ENCODE data around the gene FAP. TPM values are rescaled to one million over a fixed set of nuclear protein-coding genes. Genes with fewer than 3 reads are reported as not detected.

Gene FAP
- total and polyA plus RNA-seq, 7 experiments from 2014 or later: not detected

DNA sequence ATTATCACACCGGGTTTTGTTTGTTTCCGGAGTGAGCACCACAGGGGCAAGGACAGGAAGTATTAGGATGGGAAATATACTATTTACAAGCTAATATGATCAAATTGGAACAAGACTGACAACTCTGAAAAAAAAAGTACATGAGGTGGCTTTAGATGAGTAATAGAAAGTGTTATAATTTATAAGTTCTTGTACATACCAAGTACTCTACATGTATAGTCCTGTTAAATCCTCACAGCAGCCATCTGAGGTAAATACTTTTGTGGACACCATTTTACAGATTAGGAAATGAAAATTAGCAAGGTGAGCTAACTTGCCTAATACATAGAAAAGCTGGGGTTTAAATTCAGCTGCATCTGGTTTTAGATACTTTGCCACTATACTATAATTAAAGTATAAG lies 11.2 kb downstream of the FAP start:
- Mint-ChIP-seq H3K27ac (no peak overlapping the region), H3K36me3 (no peaks in the 10 kb centered on the region), H3K4me1 (no peaks in the 10 kb centered on the region), H3K4me3 (no peak overlapping the region), H3K27me3 (peaks cover 4 to 30% (median 20%) of the 10 kb centered on the region in 5 donors), H3K9me3 (peaks cover 0 to 3% (median 0%) of the 10 kb centered on the region in 11 donors)
- H3K4me1 ChIP-seq (ENCODE audit: control insufficient read depth in 2 of 2, insufficient read depth in 2 of 2, low read length in 2 of 2): no peaks in the 10 kb centered on the region
- ATAC-seq (no peak), DNase-seq (no peak)
- H3K27me3 ChIP-seq (ENCODE audit: control insufficient read depth in 2 of 2, insufficient read depth in 2 of 2, low read length in 2 of 2): no peaks in the 10 kb centered on the region
- CTCF ChIA-PET: no interaction called here
- no peaks in the 10 kb centered on the region for H3K36me3 ChIP-seq (ENCODE audit: control insufficient read depth in 2 of 3, insufficient read depth in 3 of 3, low read length in 3 of 3)
- H3K27ac ChIP-seq (ENCODE audit: low read depth, low read length): no peak overlapping the region
- POLR2A ChIA-PET: no interaction called here
- H3K9me3 ChIP-seq (ENCODE audit: control insufficient read depth in 2 of 3, low read length in 3 of 3): no peaks in the 10 kb centered on the region
- H3K4me3 ChIP-seq (ENCODE audit: low read length): no peak overlapping the region
- intact Hi-C loops (cut with micrococcal nuclease): no loop called here

DNA sequence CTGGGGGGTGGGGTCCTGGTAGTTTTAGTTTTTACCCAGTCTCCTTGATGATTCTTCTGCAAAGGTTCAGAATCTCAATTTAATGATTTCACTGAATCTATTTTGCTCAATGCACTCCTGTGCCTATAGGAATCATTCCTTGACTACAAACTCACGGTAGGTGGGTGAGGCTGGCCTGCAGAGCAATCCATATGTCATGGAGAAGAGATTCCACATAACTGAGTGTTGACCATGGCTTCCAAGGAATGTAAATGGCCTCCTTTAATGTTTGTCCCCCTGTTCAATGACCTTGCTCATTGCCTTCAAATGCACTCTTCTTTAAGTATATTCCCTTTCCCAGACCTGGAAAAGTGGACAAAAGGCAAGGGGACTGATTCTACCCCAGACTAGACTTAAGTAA lies 12.5 kb downstream of the FAP start:
- no peaks in the 10 kb centered on the region for H3K27me3 ChIP-seq (ENCODE audit: control insufficient read depth in 2 of 2, insufficient read depth in 2 of 2, low read length in 2 of 2)
- Mint-ChIP-seq H3K27me3 (peaks cover 7 to 34% (median 15%) of the 10 kb centered on the region in 5 donors), H3K36me3 (no peaks in the 10 kb centered on the region), H3K4me1 (no peaks in the 10 kb centered on the region), H3K27ac (no peak overlapping the region), H3K4me3 (no peak overlapping the region), H3K9me3 (peaks cover 0 to 2% (median 0%) of the 10 kb centered on the region in 11 donors)
- no peak overlapping the region for H3K4me3 ChIP-seq (ENCODE audit: low read length)
- no peaks in the 10 kb centered on the region for H3K9me3 ChIP-seq (ENCODE audit: control insufficient read depth in 2 of 3, low read length in 3 of 3)
- CTCF ChIA-PET: no interaction called here
- H3K27ac ChIP-seq (ENCODE audit: low read depth, low read length): no peak overlapping the region
- intact Hi-C loops (cut with micrococcal nuclease): no loop called here
- DNase-seq (no peak), ATAC-seq (no peak)
- POLR2A ChIA-PET: no interaction called here
- no peaks in the 10 kb centered on the region for H3K4me1 ChIP-seq (ENCODE audit: control insufficient read depth in 2 of 2, insufficient read depth in 2 of 2, low read length in 2 of 2)
- no peaks in the 10 kb centered on the region for H3K36me3 ChIP-seq (ENCODE audit: control insufficient read depth in 2 of 3, insufficient read depth in 3 of 3, low read length in 3 of 3)

DNA sequence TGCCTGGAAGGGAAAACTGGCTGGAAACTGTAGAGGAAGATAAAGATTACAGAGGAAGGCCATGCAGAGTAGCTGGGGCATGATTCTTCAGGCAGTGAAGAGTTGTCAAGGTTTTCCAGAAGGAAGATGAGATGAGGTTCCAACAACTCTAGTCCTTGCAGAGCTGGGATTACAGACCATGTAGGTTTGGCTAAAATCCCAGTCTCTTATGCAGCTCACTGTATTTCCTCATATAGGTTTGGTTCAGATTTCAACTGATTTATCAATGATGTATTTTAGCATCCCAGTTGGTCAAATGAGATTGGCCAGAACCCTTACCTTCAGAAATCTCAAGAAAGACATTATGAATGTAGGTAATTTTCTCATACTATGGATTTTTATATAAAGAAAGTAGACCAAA lies 16.4 kb downstream of the FAP start:
- H3K4me1 Mint-ChIP-seq: no peaks in the 10 kb centered on the region
- Histone ChIP-seq H3K9me3 (ENCODE audit: control insufficient read depth in 2 of 3, low read length in 3 of 3) (no peaks in the 10 kb centered on the region), H3K4me3 (ENCODE audit: low read length) (no peak overlapping the region), H3K27ac (ENCODE audit: low read depth, low read length) (no peak overlapping the region), H3K36me3 (ENCODE audit: control insufficient read depth in 2 of 3, insufficient read depth in 3 of 3, low read length in 3 of 3) (no peaks in the 10 kb centered on the region), H3K4me1 (ENCODE audit: control insufficient read depth in 2 of 2, insufficient read depth in 2 of 2, low read length in 2 of 2) (no peaks in the 10 kb centered on the region), H3K27me3 (ENCODE audit: control insufficient read depth in 2 of 2, insufficient read depth in 2 of 2, low read length in 2 of 2) (no peaks in the 10 kb centered on the region)
- DNase-seq (no peak), ATAC-seq (no peak)
- intact Hi-C loops (cut with micrococcal nuclease): no loop called here
- no peaks in the 10 kb centered on the region for H3K36me3 Mint-ChIP-seq
- H3K27ac Mint-ChIP-seq: no peak overlapping the region
- no peaks in the 10 kb centered on the region for H3K9me3 Mint-ChIP-seq
- H3K27me3 Mint-ChIP-seq: peaks cover 10 to 48% (median 23%) of the 10 kb centered on the region in 5 donors
- ChIA-PET CTCF (interaction anchor here (1.0 kb wide), 1 partner anchor 107 kb away, joined by 3 read pairs; no protein-coding TSS in a partner anchor), POLR2A (no interaction called here)
- H3K4me3 Mint-ChIP-seq: no peak overlapping the region

DNA sequence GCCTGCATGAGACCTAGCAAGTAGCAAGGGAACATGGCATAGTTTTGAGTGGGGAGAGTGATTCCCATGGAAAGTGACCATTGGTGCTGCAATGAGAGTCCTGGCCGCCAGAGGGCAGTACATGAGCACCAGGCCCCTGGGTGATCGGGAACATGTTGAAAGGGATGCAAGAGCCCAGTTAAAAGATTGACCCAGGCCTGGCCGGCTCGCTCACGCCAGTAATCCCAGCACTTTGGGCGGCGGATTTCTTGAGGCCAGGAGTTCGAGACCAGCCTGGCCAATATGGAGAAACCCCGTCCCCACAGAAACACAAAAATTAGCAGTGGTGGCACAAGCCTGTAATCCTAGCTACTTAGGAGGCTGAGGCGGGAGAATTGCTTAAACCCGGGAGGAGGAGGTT lies 22.2 kb downstream of the FAP start:
- CTCF ChIA-PET: interaction anchor here (0.6 to 1.6 kb wide), 10 partner anchors 9 to 208 kb away, joined by 3 to 9 read pairs (median 4); no protein-coding TSS in a partner anchor
- Mint-ChIP-seq H3K27me3 (peaks cover 32 to 48% (median 39%) of the 10 kb centered on the region in 5 donors), H3K4me1 (peaks cover 0 to 5% (median 0%) of the 10 kb centered on the region in 7 donors), H3K9me3 (no peaks in the 10 kb centered on the region), H3K4me3 (no peak overlapping the region), H3K27ac (no peak overlapping the region), H3K36me3 (no peaks in the 10 kb centered on the region)
- intact Hi-C loops (cut with micrococcal nuclease): loop anchor here (1.0 to 2.0 kb wide), 4 partner anchors 77 to 634 kb away; no protein-coding TSS in a partner anchor
- Histone ChIP-seq H3K9me3 (ENCODE audit: control insufficient read depth in 2 of 3, low read length in 3 of 3) (no peaks in the 10 kb centered on the region), H3K4me3 (ENCODE audit: low read length) (no peak overlapping the region), H3K4me1 (ENCODE audit: control insufficient read depth in 2 of 2, insufficient read depth in 2 of 2, low read length in 2 of 2) (no peaks in the 10 kb centered on the region), H3K27ac (ENCODE audit: low read depth, low read length) (no peak overlapping the region), H3K27me3 (ENCODE audit: control insufficient read depth in 2 of 2, insufficient read depth in 2 of 2, low read length in 2 of 2) (no peaks in the 10 kb centered on the region), H3K36me3 (ENCODE audit: control insufficient read depth in 2 of 3, insufficient read depth in 3 of 3, low read length in 3 of 3) (no peaks in the 10 kb centered on the region)
- DNase-seq: peak in 8 of 9 donors; percentile 5 to 62 (median 28)
- peak; percentile 83 for ATAC-seq
- POLR2A ChIA-PET: no interaction called here

DNA sequence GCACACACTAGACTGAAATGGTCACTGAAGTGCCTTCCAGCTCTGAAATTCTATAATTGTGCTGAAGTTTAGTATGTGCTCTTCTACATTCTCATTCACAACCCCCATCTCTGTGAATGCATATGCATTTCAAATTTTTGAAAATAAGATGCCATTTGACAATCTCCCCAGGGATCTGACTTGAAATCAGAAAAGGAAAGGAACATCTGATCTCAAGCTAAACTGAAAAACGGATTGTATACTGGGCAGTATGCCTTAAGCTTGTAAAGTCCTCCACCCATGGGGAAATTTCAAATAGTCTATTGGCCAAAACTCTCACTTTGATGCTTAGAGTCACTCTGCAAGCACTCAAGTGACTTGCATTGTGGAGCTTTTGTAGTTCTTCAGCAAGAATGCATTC lies 22.9 kb downstream of the FAP start:
- intact Hi-C loops (cut with micrococcal nuclease): loop anchor here in 1 of 2 donors (2.0 kb wide), 1 partner anchor 634 kb away; no protein-coding TSS in a partner anchor
- ATAC-seq: no peak
- Mint-ChIP-seq H3K27me3 (peaks cover 32 to 48% (median 39%) of the 10 kb centered on the region in 5 donors), H3K4me3 (no peak overlapping the region), H3K36me3 (no peaks in the 10 kb centered on the region), H3K4me1 (peaks cover 0 to 5% (median 0%) of the 10 kb centered on the region in 7 donors), H3K9me3 (no peaks in the 10 kb centered on the region), H3K27ac (no peak overlapping the region)
- Histone ChIP-seq H3K4me1 (ENCODE audit: control insufficient read depth in 2 of 2, insufficient read depth in 2 of 2, low read length in 2 of 2) (no peaks in the 10 kb centered on the region), H3K27me3 (ENCODE audit: control insufficient read depth in 2 of 2, insufficient read depth in 2 of 2, low read length in 2 of 2) (no peaks in the 10 kb centered on the region), H3K4me3 (ENCODE audit: low read length) (no peak overlapping the region), H3K27ac (ENCODE audit: low read depth, low read length) (no peak overlapping the region), H3K36me3 (ENCODE audit: control insufficient read depth in 2 of 3, insufficient read depth in 3 of 3, low read length in 3 of 3) (no peaks in the 10 kb centered on the region), H3K9me3 (ENCODE audit: control insufficient read depth in 2 of 3, low read length in 3 of 3) (no peaks in the 10 kb centered on the region)
- CTCF ChIA-PET: interaction anchor here (0.8 to 1.6 kb wide), 4 partner anchors 9 to 114 kb away, joined by 4 to 9 read pairs (median 6); no protein-coding TSS in a partner anchor
- no peak for DNase-seq
- POLR2A ChIA-PET: no interaction called here

DNA sequence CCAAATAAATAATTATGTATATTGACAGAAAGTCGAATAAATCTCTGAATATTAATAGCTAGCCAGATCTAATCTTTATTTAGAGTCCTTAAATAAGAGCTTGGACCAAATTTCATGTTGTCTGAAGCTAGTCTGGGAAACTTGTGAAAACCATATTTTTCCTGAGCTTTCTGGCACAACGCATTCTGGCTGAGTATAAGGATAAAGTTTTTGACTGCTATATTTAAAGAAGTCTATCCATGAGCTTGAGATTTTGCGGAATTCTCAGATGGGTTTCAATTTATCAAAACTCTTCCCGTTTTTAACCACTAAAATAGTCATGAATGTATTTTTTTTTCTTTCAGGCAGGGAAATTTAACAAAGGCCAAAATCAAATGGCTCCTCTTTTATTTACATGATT lies 23.8 kb downstream of the FAP start:
- H3K4me3 ChIP-seq (ENCODE audit: low read length): no peak overlapping the region
- H3K36me3 ChIP-seq (ENCODE audit: control insufficient read depth in 2 of 3, insufficient read depth in 3 of 3, low read length in 3 of 3): no peaks in the 10 kb centered on the region
- Mint-ChIP-seq H3K27me3 (peaks cover 32 to 48% (median 39%) of the 10 kb centered on the region in 5 donors), H3K36me3 (no peaks in the 10 kb centered on the region), H3K27ac (no peak overlapping the region), H3K4me1 (peaks cover 0 to 5% (median 0%) of the 10 kb centered on the region in 7 donors), H3K9me3 (no peaks in the 10 kb centered on the region), H3K4me3 (no peak overlapping the region)
- CTCF ChIA-PET: interaction anchor here (0.7 to 1.1 kb wide), 4 partner anchors 16 to 220 kb away, joined by 3 to 5 read pairs (median 4); no protein-coding TSS in a partner anchor
- H3K27ac ChIP-seq (ENCODE audit: low read depth, low read length): no peak overlapping the region
- no peak for ATAC-seq
- no peaks in the 10 kb centered on the region for H3K4me1 ChIP-seq (ENCODE audit: control insufficient read depth in 2 of 2, insufficient read depth in 2 of 2, low read length in 2 of 2)
- no peaks in the 10 kb centered on the region for H3K27me3 ChIP-seq (ENCODE audit: control insufficient read depth in 2 of 2, insufficient read depth in 2 of 2, low read length in 2 of 2)
- no peak for DNase-seq
- H3K9me3 ChIP-seq (ENCODE audit: control insufficient read depth in 2 of 3, low read length in 3 of 3): no peaks in the 10 kb centered on the region
- intact Hi-C loops (cut with micrococcal nuclease): no loop called here
- POLR2A ChIA-PET: interaction anchor here (0.6 kb wide), 1 partner anchor 136 kb away, joined by 4 read pairs; no protein-coding TSS in a partner anchor

DNA sequence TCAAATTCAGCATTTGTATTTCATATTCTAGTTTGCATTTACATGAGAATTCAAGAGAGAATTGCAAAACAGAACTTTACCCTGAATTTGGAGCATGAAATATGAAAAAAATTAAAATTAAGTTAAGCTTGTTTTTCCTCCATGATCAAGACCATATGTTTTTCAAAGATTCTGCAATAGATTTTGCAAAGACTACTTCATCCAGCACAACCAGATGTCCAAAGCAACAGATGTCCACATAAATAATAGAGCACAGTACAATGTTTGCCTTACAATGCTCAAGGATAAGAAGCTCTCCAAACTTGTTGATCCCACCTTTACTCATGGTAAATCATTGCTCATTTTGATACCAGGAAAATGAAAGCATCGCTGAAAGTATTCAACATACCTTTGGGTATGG lies 25.6 kb downstream of the FAP start:
- Mint-ChIP-seq H3K36me3 (no peaks in the 10 kb centered on the region), H3K27me3 (peaks cover 29 to 40% (median 34%) of the 10 kb centered on the region in 5 donors), H3K27ac (no peak overlapping the region), H3K4me1 (peaks cover 0 to 5% (median 0%) of the 10 kb centered on the region in 7 donors), H3K4me3 (no peak overlapping the region), H3K9me3 (no peaks in the 10 kb centered on the region)
- DNase-seq (no peak), ATAC-seq (no peak)
- H3K27ac ChIP-seq (ENCODE audit: low read depth, low read length): no peak overlapping the region
- H3K27me3 ChIP-seq (ENCODE audit: control insufficient read depth in 2 of 2, insufficient read depth in 2 of 2, low read length in 2 of 2): no peaks in the 10 kb centered on the region
- H3K36me3 ChIP-seq (ENCODE audit: control insufficient read depth in 2 of 3, insufficient read depth in 3 of 3, low read length in 3 of 3): no peaks in the 10 kb centered on the region
- no peaks in the 10 kb centered on the region for H3K9me3 ChIP-seq (ENCODE audit: control insufficient read depth in 2 of 3, low read length in 3 of 3)
- no peaks in the 10 kb centered on the region for H3K4me1 ChIP-seq (ENCODE audit: control insufficient read depth in 2 of 2, insufficient read depth in 2 of 2, low read length in 2 of 2)
- intact Hi-C loops (cut with micrococcal nuclease): no loop called here
- no peak overlapping the region for H3K4me3 ChIP-seq (ENCODE audit: low read length)
- POLR2A ChIA-PET: no interaction called here
- CTCF ChIA-PET: interaction anchor here (1.5 kb wide), 1 partner anchor 80 kb away, joined by 5 read pairs; no protein-coding TSS in a partner anchor

Measured in naive thymus-derived CD4-positive, alpha-beta T cell (primary cell).